ENCODE measurements around the gene TEX19. TPM values are rescaled to one million over a fixed set of nuclear protein-coding genes. Genes with fewer than 3 reads are reported as not detected.
"Not testable (repeated sequence)": the region's sequence is repeated elsewhere in the genome, so short reads cannot be mapped to it uniquely, and the experiment has no call there.

Gene TEX19
- total RNA-seq, 1 donor from 2014 or later: not detected

DNA sequence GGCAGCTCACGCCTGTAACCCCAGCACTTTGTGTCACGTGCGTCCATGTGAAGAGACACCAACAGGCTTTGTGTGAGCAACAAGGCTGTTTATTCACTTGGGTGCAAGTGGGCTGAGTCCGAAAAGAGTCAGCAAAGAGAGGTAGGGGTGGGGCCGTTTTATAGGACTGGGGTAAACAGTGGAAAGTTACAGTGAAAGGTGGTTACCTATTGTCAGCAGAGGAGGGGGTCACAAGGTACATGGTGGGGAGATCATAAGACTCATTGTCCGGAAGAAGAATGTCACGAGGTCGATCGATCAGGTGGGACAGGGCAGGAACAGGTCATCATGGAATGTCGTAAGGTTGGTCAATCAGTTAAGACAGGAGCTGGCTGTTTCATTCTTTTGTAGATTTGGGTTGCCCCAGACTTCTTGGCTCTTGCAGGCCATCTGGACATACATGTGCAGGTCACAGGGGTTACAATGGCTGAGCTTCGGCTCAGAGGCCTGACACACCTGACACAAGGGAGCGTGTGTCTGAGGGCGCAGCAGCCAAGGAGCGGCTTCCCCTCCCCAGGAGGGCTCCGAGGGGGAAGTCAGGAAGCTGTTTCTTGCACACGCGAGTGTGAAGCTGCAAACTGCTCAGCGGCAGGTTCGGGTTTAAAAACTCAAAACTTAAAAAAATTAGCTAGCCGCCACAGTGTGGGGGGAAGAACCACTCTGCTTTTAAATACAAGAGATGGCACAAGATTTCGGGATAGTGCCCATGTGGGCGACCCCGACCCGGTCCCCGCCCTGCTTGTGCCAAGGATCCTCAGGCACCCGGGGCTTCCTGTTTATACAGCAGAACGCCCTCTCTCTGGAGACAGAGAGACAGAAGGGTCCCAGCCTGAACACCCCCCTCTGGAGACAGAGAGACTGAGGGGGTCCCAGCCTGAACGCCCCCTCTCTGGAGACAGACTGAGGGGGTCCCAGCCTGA lies 12.4 kb upstream of the TEX19 start:
- Histone ChIP-seq H3K36me3 (no peaks in the 10 kb centered on the region), H3K9me3 (no peaks in the 10 kb centered on the region), H3K4me3 (no peak overlapping the region), H3K4me1 (no peaks in the 10 kb centered on the region), H3K27ac (no peak overlapping the region), H3K27me3 (peaks cover 14% of the 10 kb centered on the region)
- intact Hi-C loops (cut with DNase I): no loop called here
- no peak for TF ChIP-seq CTCF (IDR thresholded peaks at IDR 0.05)
- ATAC-seq (no peak), DNase-seq (no peak)

DNA sequence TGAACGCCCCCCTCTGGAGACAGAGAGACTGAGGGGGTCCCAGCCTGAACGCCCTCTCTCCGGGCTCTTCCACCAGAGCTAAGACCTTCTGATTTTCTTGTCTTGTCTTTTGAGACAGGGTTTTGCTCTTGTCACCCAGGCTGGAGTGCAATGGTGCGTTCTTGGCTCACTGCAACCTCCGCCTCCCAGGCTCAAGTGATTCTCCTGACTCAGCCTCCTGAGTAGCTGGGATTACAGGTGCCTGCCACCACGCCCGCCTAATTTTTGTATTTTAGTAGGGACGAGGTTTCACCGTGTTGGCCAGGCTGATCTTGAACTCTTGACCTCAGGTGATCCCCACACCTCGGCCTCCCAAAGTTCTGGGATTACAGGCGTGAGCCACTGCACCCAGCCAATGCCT lies 11.1 kb upstream of the TEX19 start:
- H3K9me3 ChIP-seq; intact Hi-C loops (cut with DNase I): not testable (repeated sequence)

GRCh38 chr17:82348434-82348833 lies 10.6 kb upstream of the TEX19 start:
- TF ChIP-seq CTCF (IDR thresholded peaks at IDR 0.05): no peak
- Histone ChIP-seq H3K9me3 (no peaks in the 10 kb centered on the region), H3K4me3 (no peak overlapping the region), H3K36me3 (no peaks in the 10 kb centered on the region), H3K4me1 (no peaks in the 10 kb centered on the region), H3K27ac (no peak overlapping the region), H3K27me3 (peaks cover 14% of the 10 kb centered on the region)
- intact Hi-C loops (cut with DNase I): no loop called here
- ATAC-seq (no peak), DNase-seq (no peak)

More for the DNA sequence above, 11.1 kb upstream of the TEX19 start:
- not testable (repeated sequence) for H3K4me1 ChIP-seq, H3K4me3 ChIP-seq, ATAC-seq, H3K27ac ChIP-seq, H3K36me3 ChIP-seq, DNase-seq
- peaks cover 14% of the 10 kb centered on the region for H3K27me3 ChIP-seq

DNA sequence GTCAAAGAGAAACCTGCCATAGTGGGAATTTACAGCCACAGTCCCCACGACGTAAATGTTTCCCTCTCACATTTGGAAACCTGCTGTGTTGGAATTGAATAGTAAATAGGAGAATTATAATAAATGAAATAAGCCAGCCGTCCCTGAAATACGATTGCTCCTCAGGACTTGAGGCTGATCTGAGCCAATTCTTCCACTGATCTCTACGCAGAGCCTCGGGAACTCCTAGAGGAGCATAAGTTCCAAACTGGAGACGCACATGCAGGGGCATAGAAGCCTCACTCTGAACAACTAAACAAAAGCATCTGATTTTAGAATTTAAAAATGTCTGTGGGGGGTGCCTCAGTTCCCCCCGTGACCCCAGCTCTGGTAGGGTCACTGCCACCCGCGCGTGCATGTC lies 10.2 kb upstream of the TEX19 start:
- H3K27ac ChIP-seq: no peak overlapping the region
- DNase-seq: no peak
- no peak for ATAC-seq
- no peaks in the 10 kb centered on the region for H3K36me3 ChIP-seq
- no peak for TF ChIP-seq CTCF (IDR thresholded peaks at IDR 0.05)
- H3K4me1 ChIP-seq: no peaks in the 10 kb centered on the region
- H3K9me3 ChIP-seq: no peaks in the 10 kb centered on the region
- intact Hi-C loops (cut with DNase I): no loop called here
- no peak overlapping the region for H3K4me3 ChIP-seq
- peaks cover 14% of the 10 kb centered on the region for H3K27me3 ChIP-seq

DNA sequence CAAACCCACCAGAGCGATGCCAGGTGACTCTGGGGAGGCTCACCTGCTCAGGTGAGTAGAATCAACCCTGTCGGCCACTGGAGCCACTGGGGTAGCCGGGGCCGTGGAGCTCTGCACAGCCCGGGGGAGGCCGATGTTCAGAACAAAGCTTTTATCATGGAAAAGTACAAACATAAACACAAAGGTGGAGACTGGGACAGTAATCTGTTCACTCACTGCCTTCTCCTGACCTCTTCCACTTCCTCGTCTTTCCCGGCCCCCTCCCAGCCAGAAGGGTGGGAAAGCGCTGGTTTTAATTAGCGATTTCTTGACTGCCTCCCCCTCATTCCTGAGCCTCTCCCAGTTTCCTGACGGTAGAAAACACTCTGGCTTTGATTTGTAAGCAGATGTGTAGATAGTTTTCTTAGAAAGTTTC lies 9.8 kb upstream of the TEX19 start:
- H3K27me3 ChIP-seq: peaks cover 14% of the 10 kb centered on the region
- intact Hi-C loops (cut with DNase I): no loop called here
- DNase-seq (no peak), ATAC-seq (no peak)
- no peak overlapping the region for H3K4me3 ChIP-seq
- H3K9me3 ChIP-seq: no peaks in the 10 kb centered on the region
- H3K27ac ChIP-seq: no peak overlapping the region
- H3K36me3 ChIP-seq: no peaks in the 10 kb centered on the region
- TF ChIP-seq CTCF (IDR thresholded peaks at IDR 0.05): no peak
- no peaks in the 10 kb centered on the region for H3K4me1 ChIP-seq

DNA sequence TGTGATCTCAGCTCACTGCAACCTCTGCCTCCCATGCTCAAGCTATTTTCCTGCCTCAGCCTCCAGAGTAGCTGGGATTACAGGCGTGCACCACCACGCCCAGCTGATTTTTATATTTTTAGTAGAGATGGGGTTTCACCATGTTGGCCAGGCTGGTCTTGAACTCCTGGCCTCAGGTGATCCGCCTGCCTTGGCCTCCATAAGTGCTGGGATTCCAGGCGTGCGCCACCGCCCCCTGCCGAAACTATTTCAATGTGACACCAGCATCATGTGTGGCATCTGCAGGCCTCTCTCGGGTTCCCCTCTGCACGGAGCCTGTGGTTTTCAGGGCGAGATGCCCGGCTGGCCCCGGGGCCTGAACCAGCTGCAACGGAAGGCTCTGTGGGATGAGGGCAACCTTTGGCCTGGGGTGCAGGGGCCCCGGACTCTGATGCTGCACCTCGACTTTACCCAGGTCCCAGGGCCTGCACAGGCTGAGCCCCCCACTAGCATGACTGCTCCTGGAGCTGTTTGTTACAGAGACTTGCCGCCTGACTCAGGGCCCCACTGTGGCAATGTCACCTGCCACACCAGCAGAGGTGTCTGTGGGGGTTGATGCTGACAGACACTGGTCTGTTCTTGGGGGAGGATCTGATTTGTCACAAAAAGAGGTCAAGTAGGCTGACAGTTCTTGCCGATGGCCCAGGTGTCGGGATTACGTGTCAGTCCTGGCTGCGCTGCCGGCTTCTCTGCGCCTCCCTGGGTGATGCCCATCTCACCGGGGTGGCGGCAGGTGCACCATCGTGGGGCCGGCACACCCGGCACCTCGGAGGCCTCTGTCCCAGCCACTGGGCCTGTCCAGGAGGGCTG lies 8.6 kb upstream of the TEX19 start:
- H3K27me3 ChIP-seq: peaks cover 14% of the 10 kb centered on the region
- H3K27ac ChIP-seq: no peak overlapping the region
- intact Hi-C loops (cut with DNase I): loop anchor here (10.0 kb wide), 2 partner anchors 54 to 204 kb away; no protein-coding TSS in a partner anchor
- H3K36me3 ChIP-seq: no peaks in the 10 kb centered on the region
- TF ChIP-seq CTCF (IDR thresholded peaks at IDR 0.05): peak; percentile 7
- DNase-seq: no peak
- no peak overlapping the region for H3K4me3 ChIP-seq
- H3K9me3 ChIP-seq: no peaks in the 10 kb centered on the region
- no peak for ATAC-seq
- no peaks in the 10 kb centered on the region for H3K4me1 ChIP-seq
